NK-92 treated with Interleukin-12 subunit alpha and Interleukin-12 subunit beta, amount 100 ng/mL, for 24 hours (cell line): Measurements from ENCODE around the gene PLSCR1.
"Not testable (repeated sequence)": the region's sequence is repeated elsewhere in the genome, so short reads cannot be mapped to it uniquely, and the experiment has no call there.

Source experiments
- DNase-seq: peaks from one replicate; lab custom pipeline; 2025; lab: John Stamatoyannopoulos, UW

Gene PLSCR1

GRCh38 chr3:146550070-146550615, 5.7 kb upstream of the PLSCR1 start:
- DNase-seq: no peak

- no peak for DNase-seq
Measured at GRCh38 chr3:146547235-146547835, 2.9 kb upstream of the PLSCR1 start.

GRCh38 chr3:146546366-146546965, 2.1 kb upstream of the PLSCR1 start:
- no peak for DNase-seq

- DNase-seq: no peak
Measured at GRCh38 chr3:146544929-146545528, 622 bp upstream of the PLSCR1 start.

GRCh38 chr3:146543461-146544001, 876 bp downstream of the PLSCR1 start:
- no peak for DNase-seq

- DNase-seq: no peak
Measured at GRCh38 chr3:146542978-146543377, 1.4 kb downstream of the PLSCR1 start.

GRCh38 chr3:146542179-146542578, 2.2 kb downstream of the PLSCR1 start:
- DNase-seq: no peak

- DNase-seq: no peak
Measured at GRCh38 chr3:146540978-146541377, 3.4 kb downstream of the PLSCR1 start.

- DNase-seq: no peak
Measured at GRCh38 chr3:146540236-146540635, 4.2 kb downstream of the PLSCR1 start.

GRCh38 chr3:146539315-146539714, 5.1 kb downstream of the PLSCR1 start:
- DNase-seq: no peak

GRCh38 chr3:146537603-146538002, 6.8 kb downstream of the PLSCR1 start:
- DNase-seq: no peak

- no peak for DNase-seq
Measured at GRCh38 chr3:146536681-146537080, 7.7 kb downstream of the PLSCR1 start.

- no peak for DNase-seq
Measured at GRCh38 chr3:146532406-146532805, 12.0 kb downstream of the PLSCR1 start.

GRCh38 chr3:146530609-146531008, 13.8 kb downstream of the PLSCR1 start:
- no peak for DNase-seq

GRCh38 chr3:146529021-146529420, 15.4 kb downstream of the PLSCR1 start:
- no peak for DNase-seq

GRCh38 chr3:146524961-146525360, 19.4 kb downstream of the PLSCR1 start:
- no peak for DNase-seq

- no peak for DNase-seq
Measured at GRCh38 chr3:146523531-146523930, 20.9 kb downstream of the PLSCR1 start.

GRCh38 chr3:146522174-146523158, 21.9 kb downstream of the PLSCR1 start:
- DNase-seq: not testable (repeated sequence)

- DNase-seq: no peak
Measured at GRCh38 chr3:146521394-146521793, 23.0 kb downstream of the PLSCR1 start.

GRCh38 chr3:146519810-146520209, 24.6 kb downstream of the PLSCR1 start:
- DNase-seq: no peak

GRCh38 chr3:146517684-146518435, 26.5 kb downstream of the PLSCR1 start:
- no peak for DNase-seq
